ENCODE data around the gene TNS2. TPM values are rescaled to one million over a fixed set of nuclear protein-coding genes. Genes with fewer than 3 reads are reported as not detected.

TNS2 gene
- total and polyA plus RNA-seq, 2 of the 13 experiments (the other 11 are each of a cell fraction or from before 2014, with no cell fraction given), result 8.9 to 20.4 TPM

DNA sequence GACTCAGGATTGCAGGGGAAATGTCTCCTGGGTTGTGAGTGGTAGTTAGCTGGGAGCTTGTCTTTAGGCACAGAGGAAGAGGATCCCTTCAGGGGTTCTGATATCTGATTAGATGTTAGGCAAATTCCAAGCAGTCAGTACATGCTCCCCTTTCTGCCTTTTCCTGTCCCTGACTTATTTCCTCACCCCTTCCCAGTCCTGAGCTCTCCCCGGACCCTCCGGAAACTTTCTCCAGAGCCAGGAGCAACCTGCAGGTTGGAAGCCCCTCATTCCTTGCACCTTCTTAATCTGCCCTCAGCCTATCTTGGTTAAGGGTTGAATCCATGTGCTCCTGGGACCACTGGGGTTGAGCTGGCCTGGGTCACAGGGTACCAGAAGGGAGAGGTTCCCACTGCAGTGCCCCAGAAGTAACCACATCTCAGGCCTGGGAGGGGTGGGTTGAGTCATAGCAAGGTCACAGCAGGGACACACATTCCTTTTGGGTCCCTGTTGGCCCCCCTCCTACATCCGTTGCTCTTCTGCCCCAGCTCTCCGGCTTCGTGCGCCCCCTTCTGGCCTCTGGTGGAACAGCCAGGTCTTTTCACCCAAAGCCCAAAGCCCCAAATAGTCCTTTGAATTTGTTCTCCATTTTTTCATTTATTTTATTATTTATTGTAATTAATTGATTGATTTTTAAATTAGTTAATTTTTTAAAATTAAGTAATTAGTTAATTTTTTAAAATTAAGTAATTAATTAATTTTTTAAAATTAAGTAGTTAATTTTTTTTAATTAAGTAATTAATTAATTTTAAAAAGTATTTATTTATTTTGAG, 49.4 kb downstream of the TNS2 start (continued):
- 0 out of 2 replicates have a peak, but pooled peaks have one; percentile 41 for TF ChIP-seq ZNF335 (CRISPR knock-in tag; IDR thresholded peaks at IDR 0.05)
- 0 out of 2 replicates have a peak, but pooled peaks have one; percentile 25 for TF ChIP-seq THAP11 (CRISPR knock-in tag; IDR thresholded peaks at IDR 0.05)
- TF ChIP-seq DNMT3B (CRISPR knock-in tag; conservative IDR thresholded peaks at IDR 0.05), result no peak
- TF ChIP-seq ZFX (CRISPR knock-in tag; IDR thresholded peaks at IDR 0.05; ENCODE audit: low read depth), result peak; percentile 41; the same call in 1 of the 2 replicates
- peak; percentile 50; the same call in 1 of the 2 replicates for TF ChIP-seq MEIS1 (CRISPR knock-in tag; IDR thresholded peaks at IDR 0.05; ENCODE audit: borderline replicate concordance)
- TF ChIP-seq ZNF703 (CRISPR knock-in tag; IDR thresholded peaks at IDR 0.05; ENCODE audit: borderline replicate concordance), result no peak
- TF ChIP-seq CBX2 (IDR thresholded peaks at IDR 0.05; ENCODE audit: low read depth, low read length), result no peak
- no peak for TF ChIP-seq CBX2 (CRISPR knock-in tag; IDR thresholded peaks at IDR 0.05; ENCODE audit: low read depth)
- TF ChIP-seq KAT8 (CRISPR knock-in tag; IDR thresholded peaks at IDR 0.05), result 0 out of 2 replicates have a peak, but pooled peaks have one; percentile 36
- TF ChIP-seq, protein P1, sequence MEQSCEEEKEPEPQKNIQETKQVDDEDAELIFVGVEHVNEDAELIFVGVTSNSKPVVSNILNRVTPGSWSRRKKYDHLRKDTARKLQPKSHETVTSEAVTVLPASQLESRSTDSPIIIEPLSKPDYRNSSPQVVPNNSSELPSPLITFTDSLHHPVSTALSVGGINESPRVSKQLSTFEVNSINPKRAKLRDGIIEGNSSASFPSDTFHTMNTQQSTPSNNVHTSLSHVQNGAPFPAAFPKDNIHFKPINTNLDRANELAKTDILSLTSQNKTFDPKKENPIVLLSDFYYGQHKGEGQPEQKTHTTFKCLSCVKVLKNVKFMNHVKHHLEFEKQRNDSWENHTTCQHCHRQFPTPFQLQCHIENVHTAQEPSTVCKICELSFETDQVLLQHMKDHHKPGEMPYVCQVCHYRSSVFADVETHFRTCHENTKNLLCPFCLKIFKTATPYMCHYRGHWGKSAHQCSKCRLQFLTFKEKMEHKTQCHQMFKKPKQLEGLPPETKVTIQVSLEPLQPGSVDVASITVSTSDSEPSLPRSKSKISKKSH (CRISPR knock-in tag; IDR thresholded peaks at IDR 0.05; ENCODE audit: borderline replicate concordance), result 0 out of 2 replicates have a peak, but pooled peaks have one; percentile 21
- TF ChIP-seq MXD4 (CRISPR knock-in tag; IDR thresholded peaks at IDR 0.05), result no peak
- TF ChIP-seq, protein P2, sequence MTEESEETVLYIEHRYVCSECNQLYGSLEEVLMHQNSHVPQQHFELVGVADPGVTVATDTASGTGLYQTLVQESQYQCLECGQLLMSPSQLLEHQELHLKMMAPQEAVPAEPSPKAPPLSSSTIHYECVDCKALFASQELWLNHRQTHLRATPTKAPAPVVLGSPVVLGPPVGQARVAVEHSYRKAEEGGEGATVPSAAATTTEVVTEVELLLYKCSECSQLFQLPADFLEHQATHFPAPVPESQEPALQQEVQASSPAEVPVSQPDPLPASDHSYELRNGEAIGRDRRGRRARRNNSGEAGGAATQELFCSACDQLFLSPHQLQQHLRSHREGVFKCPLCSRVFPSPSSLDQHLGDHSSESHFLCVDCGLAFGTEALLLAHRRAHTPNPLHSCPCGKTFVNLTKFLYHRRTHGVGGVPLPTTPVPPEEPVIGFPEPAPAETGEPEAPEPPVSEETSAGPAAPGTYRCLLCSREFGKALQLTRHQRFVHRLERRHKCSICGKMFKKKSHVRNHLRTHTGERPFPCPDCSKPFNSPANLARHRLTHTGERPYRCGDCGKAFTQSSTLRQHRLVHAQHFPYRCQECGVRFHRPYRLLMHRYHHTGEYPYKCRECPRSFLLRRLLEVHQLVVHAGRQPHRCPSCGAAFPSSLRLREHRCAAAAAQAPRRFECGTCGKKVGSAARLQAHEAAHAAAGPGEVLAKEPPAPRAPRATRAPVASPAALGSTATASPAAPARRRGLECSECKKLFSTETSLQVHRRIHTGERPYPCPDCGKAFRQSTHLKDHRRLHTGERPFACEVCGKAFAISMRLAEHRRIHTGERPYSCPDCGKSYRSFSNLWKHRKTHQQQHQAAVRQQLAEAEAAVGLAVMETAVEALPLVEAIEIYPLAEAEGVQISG (CRISPR knock-in tag; IDR thresholded peaks at IDR 0.05), result 0 out of 2 replicates have a peak, but pooled peaks have one; percentile 32
- 0 out of 2 replicates have a peak, but pooled peaks have one; percentile 41 for TF ChIP-seq SPEN (CRISPR knock-in tag; IDR thresholded peaks at IDR 0.05; ENCODE audit: low read depth)
- no peak for TF ChIP-seq SRY (CRISPR knock-in tag; IDR thresholded peaks at IDR 0.05)
- peak; percentile 54; the same call in 1 of the 2 replicates for TF ChIP-seq NR2F6 (IDR thresholded peaks at IDR 0.05)
- peak; percentile 62 for TF ChIP-seq NR2F6 (CRISPR knock-in tag; IDR thresholded peaks at IDR 0.05)
- TF ChIP-seq, protein P3, sequence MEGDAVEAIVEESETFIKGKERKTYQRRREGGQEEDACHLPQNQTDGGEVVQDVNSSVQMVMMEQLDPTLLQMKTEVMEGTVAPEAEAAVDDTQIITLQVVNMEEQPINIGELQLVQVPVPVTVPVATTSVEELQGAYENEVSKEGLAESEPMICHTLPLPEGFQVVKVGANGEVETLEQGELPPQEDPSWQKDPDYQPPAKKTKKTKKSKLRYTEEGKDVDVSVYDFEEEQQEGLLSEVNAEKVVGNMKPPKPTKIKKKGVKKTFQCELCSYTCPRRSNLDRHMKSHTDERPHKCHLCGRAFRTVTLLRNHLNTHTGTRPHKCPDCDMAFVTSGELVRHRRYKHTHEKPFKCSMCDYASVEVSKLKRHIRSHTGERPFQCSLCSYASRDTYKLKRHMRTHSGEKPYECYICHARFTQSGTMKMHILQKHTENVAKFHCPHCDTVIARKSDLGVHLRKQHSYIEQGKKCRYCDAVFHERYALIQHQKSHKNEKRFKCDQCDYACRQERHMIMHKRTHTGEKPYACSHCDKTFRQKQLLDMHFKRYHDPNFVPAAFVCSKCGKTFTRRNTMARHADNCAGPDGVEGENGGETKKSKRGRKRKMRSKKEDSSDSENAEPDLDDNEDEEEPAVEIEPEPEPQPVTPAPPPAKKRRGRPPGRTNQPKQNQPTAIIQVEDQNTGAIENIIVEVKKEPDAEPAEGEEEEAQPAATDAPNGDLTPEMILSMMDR (CRISPR knock-in tag; IDR thresholded peaks at IDR 0.05), result peak; percentile 89

All from HepG2 (cell line).